OCI-LY7 (cell line): ENCODE measurements around the gene C12orf43. TPM values are rescaled to one million over a fixed set of nuclear protein-coding genes. Genes with fewer than 3 reads are reported as not detected.

Source experiments
- BruUV-seq: library from RNA; stranded (reverse); fragments of 400-500 nt; replicated peaks from 2 replicates; lab custom pipeline; 2021; lab: Mats Ljungman, UMichigan
- CTCF ChIA-PET: fragments of 300-600 bp; sonication (Branson Sonifier 250); formaldehyde crosslinking; loops from one replicate; lab custom pipeline; 2022; ENCODE audit warnings: antibody characterized with exemption; ENCODE audit not compliant: unreplicated experiment; lab: Charles Lee
- POLR2A ChIA-PET: fragments of 300-600 bp; sonication (Branson Sonifier 250); formaldehyde crosslinking; loops from one replicate; lab custom pipeline; 2022; ENCODE audit warnings: antibody characterized with exemption; lab: Charles Lee
- DNase-seq: peaks from one replicate; pipeline ENCODE4 v3.0.0-alpha.2; 2015; ENCODE audit warnings: low spot score
- H2AFZ ChIP-seq: fragments of 200-600 bp; sonication (generic), shearing (Covaris generic); 2 replicates; pipeline ENCODE4 v1.6.1; 2014; ENCODE audit warnings: mild to moderate bottlenecking, antibody characterized with exemption, low read length, moderate library complexity
- H3K27ac ChIP-seq: fragments of 200-600 bp; sonication (generic); 2 replicates; pipeline ENCODE4 v1.5.1; 2014; ENCODE audit warnings: mixed run types, low read depth, mild to moderate bottlenecking, moderate library complexity, low read length, inconsistent platforms; ENCODE audit not compliant: poor library complexity, severe bottlenecking
- H3K36me3 ChIP-seq: fragments of 200-600 bp; sonication (generic); 2 replicates; pipeline ENCODE4 v1.6.1; 2014; ENCODE audit warnings: mild to moderate bottlenecking, antibody characterized with exemption, low read length, moderate library complexity, mixed read lengths; ENCODE audit not compliant: insufficient read depth
- H3K4me1 ChIP-seq: fragments of 200-600 bp; sonication (generic); 2 replicates; pipeline ENCODE4 v1.5.1; 2014; ENCODE audit warnings: mild to moderate bottlenecking, low read length; ENCODE audit not compliant: insufficient read depth, poor library complexity, severe bottlenecking
- H3K4me2 ChIP-seq: fragments of 200-600 bp; sonication (generic); 2 replicates; pipeline ENCODE4 v1.6.1; 2014; ENCODE audit warnings: mild to moderate bottlenecking, low read length
- H3K4me3 ChIP-seq: fragments of 200-600 bp; sonication (generic); 2 replicates; pipeline ENCODE4 v1.5.1; 2014; ENCODE audit warnings: mild to moderate bottlenecking, low read depth, low read length; ENCODE audit not compliant: poor library complexity, severe bottlenecking
- H3K79me2 ChIP-seq: fragments of 200-600 bp; sonication (generic); 2 replicates; pipeline ENCODE4 v1.6.1; 2016; ENCODE audit warnings: low read depth, mild to moderate bottlenecking, low read length, moderate library complexity, mixed read lengths; ENCODE audit not compliant: insufficient read depth
- H3K9me2 ChIP-seq: fragments of 200-600 bp; sonication (generic); 2 replicates; pipeline ENCODE4 v1.6.1; 2016; ENCODE audit warnings: mild to moderate bottlenecking, low read length, mixed read lengths; ENCODE audit not compliant: insufficient read depth
- H3K9me3 ChIP-seq: fragments of 200-600 bp; sonication (generic); 2 replicates; pipeline ENCODE4 v1.6.1; 2014; ENCODE audit warnings: mild to moderate bottlenecking, mixed run types, low read length, mixed read lengths
- H4K20me1 ChIP-seq: fragments of 200-600 bp; sonication (generic); 2 replicates; pipeline ENCODE4 v1.6.1; 2014; ENCODE audit warnings: mild to moderate bottlenecking, antibody characterized with exemption, low read length, moderate library complexity, mixed read lengths; ENCODE audit not compliant: insufficient read depth
- CTCF ChIP-seq: fragments of 200-600 bp; sonication (generic); conservative IDR thresholded peaks from 2 replicates; pipeline ENCODE4 v1.5.1; 2014; ENCODE audit warnings: mild to moderate bottlenecking, antibody characterized with exemption, low read length, moderate library complexity, mixed read lengths
- EZH2phosphoT487 ChIP-seq: fragments of 200-600 bp; sonication (generic); IDR thresholded peaks from 2 replicates; pipeline ENCODE4 v1.6.1; 2018; ENCODE audit warnings: low read depth, borderline replicate concordance, mild to moderate bottlenecking, mixed run types, antibody characterized with exemption, low read length, moderate library complexity, mixed read lengths
- intact Hi-C: fragments of 100-400 bp; cut with micrococcal nuclease; formaldehyde crosslinking; loops from one replicate; pipeline ENCODE4 v1.10.0; 2022; ENCODE audit not compliant: unreplicated experiment
- total RNA-seq, 2 experiments: library from RNA; depleted of rRNA in 1 of 2; stranded (reverse); fragments of >200 nt in 1 of 2; shearing (Covaris generic) in 1 of 2; gene quantifications; 2 replicates each; pipeline ENCODE4 v1.2.3, GENCODE V29; 2014 to 2022

The C12orf43 gene
- total RNA-seq, 2 experiments from 2014 or later = 21.4 to 24.7 TPM

- BruUV-seq = no TSS peak
- POLR2A ChIA-PET = interaction anchor here (0.5 kb wide), 1 partner anchor 105 kb away, joined by 3 read pairs; no protein-coding TSS in a partner anchor
- intact Hi-C loops = no loop called here
These were observed 15.2 kb downstream of the C12orf43 start for GRCh38 chr12:121001060-121001459.

GRCh38 chr12:121000530-121000929, 15.8 kb downstream of the C12orf43 start:
- Histone ChIP-seq H3K4me1 (peaks cover 8% of the 10 kb centered on the region), H3K4me2 (no peak overlapping the region), H3K79me2 (no peaks in the 10 kb centered on the region), H3K4me3 (no peak overlapping the region), H3K9me2 (no peaks in the 10 kb centered on the region), H3K36me3 (peaks cover 32% of the 10 kb centered on the region), H3K9me3 (no peaks in the 10 kb centered on the region), H4K20me1 (no peaks in the 10 kb centered on the region), H2AFZ (no peak overlapping the region), H3K27ac (no peak overlapping the region)
- BruUV-seq = no TSS peak
- DNase-seq = no peak
- TF ChIP-seq EZH2phosphoT487 (no peak), CTCF (no peak)
- CTCF ChIA-PET = no interaction called here
- POLR2A ChIA-PET = no interaction called here
- intact Hi-C loops = no loop called here

More at GRCh38 chr12:121001060-121001459, 15.2 kb downstream of the C12orf43 start:
- no peak overlapping the region for H2AFZ ChIP-seq
- H4K20me1 ChIP-seq = no peaks in the 10 kb centered on the region
- H3K9me2 ChIP-seq = no peaks in the 10 kb centered on the region
- no peak for DNase-seq
- H3K4me1 ChIP-seq = peaks cover 8% of the 10 kb centered on the region
- CTCF ChIA-PET = no interaction called here
- H3K4me3 ChIP-seq = no peak overlapping the region
- TF ChIP-seq EZH2phosphoT487 (no peak), CTCF (no peak)
- H3K27ac ChIP-seq = no peak overlapping the region
- no peaks in the 10 kb centered on the region for H3K9me3 ChIP-seq
- peaks cover 36% of the 10 kb centered on the region for H3K36me3 ChIP-seq
- H3K79me2 ChIP-seq = no peaks in the 10 kb centered on the region
- no peak overlapping the region for H3K4me2 ChIP-seq
